ENCODE data around the gene RNGTT.

Gene RNGTT

GRCh38 chr6:88967891-88968290, 4.5 kb upstream of the RNGTT start:
- no peak for TF ChIP-seq CTCF (IDR thresholded peaks at IDR 0.05; ENCODE audit: extremely low read depth, missing control alignments)
- no peak for DNase-seq (ENCODE audit: low spot score)

- DNase-seq (ENCODE audit: low spot score), result no peak
Measured at GRCh38 chr6:88965691-88966090, 2.3 kb upstream of the RNGTT start.

GRCh38 chr6:88964509-88964908, 1.1 kb upstream of the RNGTT start:
- no peak for TF ChIP-seq CTCF (IDR thresholded peaks at IDR 0.05; ENCODE audit: extremely low read depth, missing control alignments)
- no peak for DNase-seq (ENCODE audit: low spot score)

More at GRCh38 chr6:88965691-88966090, 2.3 kb upstream of the RNGTT start:
- TF ChIP-seq CTCF (IDR thresholded peaks at IDR 0.05; ENCODE audit: extremely low read depth, missing control alignments), result no peak

- TF ChIP-seq CTCF (IDR thresholded peaks at IDR 0.05; ENCODE audit: extremely low read depth, missing control alignments), result no peak
- no peak for DNase-seq (ENCODE audit: low spot score)
Measured at GRCh38 chr6:88958842-88959241, 4.6 kb downstream of the RNGTT start.

- TF ChIP-seq CTCF (IDR thresholded peaks at IDR 0.05; ENCODE audit: extremely low read depth, missing control alignments), result no peak
- DNase-seq (ENCODE audit: low spot score), result no peak
Measured at GRCh38 chr6:88953550-88954386, 9.7 kb downstream of the RNGTT start.

GRCh38 chr6:88952065-88952704, 11.2 kb downstream of the RNGTT start:
- no peak for DNase-seq (ENCODE audit: low spot score)

More at GRCh38 chr6:88952065-88952704, 11.2 kb downstream of the RNGTT start:
- no peak for TF ChIP-seq CTCF (IDR thresholded peaks at IDR 0.05; ENCODE audit: extremely low read depth, missing control alignments)

Measured in GM20000 (cell line).